Smooth muscle cell of the brain vasculature (primary cell): Measurements from ENCODE around the gene RAB22A.

ENCODE experiments used
- DNase-seq: peaks from one replicate; pipeline ENCODE4 v3.0.0-alpha.2; 2012; ENCODE audit warnings: low read depth, low spot score

Gene RAB22A, protein sequence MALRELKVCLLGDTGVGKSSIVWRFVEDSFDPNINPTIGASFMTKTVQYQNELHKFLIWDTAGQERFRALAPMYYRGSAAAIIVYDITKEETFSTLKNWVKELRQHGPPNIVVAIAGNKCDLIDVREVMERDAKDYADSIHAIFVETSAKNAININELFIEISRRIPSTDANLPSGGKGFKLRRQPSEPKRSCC

GRCh38 chr20:58309591-58310290 is at the start of gene RAB22A:
TSS of gene RAB22A (plus strand) at chr20:58309715. CDS start at chr20:58309977, 262 bp downstream.
- DNase-seq, result peak; percentile 56

- no peak for DNase-seq
Measured at GRCh38 chr20:58260006-58260405, 49.5 kb upstream of the RAB22A start.

DNA sequence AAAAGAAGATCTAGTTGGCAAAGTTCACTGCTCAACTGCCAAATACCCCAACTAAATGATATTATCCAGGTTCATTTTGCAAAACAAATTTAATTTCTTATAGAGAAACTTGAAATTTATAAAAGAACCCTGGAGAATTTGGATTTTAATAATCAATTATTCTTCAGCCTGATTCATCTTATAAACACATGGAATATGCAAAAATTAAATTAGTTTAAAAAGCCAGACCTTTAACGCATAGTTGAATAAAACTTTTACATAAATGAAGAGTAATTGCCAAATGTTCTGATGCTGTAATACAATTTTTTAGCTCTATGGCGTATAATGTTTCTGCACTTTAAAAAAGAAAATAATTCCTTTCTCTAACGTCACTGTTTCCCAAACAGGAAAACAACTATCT is 47.9 kb upstream of the RAB22A start:
- DNase-seq, result no peak

DNA sequence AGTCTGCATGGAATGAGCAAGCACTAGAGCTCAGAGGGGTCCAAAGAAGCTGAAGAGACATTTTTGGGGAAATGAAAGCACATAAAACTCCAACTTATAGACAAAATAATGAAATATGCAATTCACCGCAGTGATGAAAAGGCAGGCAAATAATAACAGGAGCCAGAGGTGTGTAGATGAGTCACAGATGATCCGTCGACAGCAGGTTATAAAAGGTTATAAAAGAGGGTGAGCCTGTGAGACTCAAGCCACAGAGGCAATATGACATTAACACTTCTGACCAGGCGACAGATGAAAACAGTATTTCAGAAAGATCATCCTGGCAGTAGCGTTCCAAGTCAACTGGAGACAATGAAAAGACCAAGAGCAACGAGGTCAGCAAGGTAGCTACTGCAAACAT is 45.2 kb upstream of the RAB22A start:
- no peak for DNase-seq

DNA sequence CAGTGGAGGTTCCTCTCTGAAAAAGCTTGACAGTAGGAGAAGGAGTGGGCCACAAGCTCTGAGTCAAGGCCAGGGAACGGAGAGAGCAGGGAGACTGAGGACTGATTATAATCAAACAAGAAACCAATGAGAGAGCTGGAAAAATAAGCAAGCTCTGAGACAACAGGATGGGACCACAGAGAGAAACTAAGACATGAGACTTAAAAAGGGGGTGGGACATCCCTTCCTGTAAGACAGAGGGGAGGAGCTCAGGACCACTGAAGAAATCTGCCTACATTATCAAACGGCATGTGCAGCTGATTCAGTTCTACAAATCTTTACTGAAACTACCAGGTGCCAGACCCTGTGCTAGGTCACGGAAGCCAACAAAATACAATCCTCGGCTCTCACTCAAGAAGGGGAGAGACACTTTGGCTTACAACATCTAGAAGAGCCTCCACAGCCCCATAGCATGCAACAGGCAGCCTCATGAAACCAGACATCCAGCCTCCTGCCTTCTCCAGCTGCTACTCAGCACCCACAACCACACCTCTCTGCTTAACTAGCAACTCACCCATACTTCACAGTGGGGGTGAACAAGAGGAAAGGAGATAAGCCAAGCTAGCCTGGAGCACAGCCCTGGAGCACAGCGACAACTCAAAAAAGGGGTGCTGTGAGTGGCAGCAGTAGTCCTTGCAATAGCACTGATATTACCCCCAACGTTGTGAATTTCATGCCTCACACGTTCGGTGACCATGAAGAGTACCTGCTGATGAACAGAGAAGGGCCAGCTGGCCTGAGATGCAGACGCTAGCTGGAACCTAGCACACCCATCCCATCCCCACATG is 41.9 kb upstream of the RAB22A start:
- no peak for DNase-seq

GRCh38 chr20:58268421-58268821 is 41.1 kb upstream of the RAB22A start:
- no peak for DNase-seq

DNA sequence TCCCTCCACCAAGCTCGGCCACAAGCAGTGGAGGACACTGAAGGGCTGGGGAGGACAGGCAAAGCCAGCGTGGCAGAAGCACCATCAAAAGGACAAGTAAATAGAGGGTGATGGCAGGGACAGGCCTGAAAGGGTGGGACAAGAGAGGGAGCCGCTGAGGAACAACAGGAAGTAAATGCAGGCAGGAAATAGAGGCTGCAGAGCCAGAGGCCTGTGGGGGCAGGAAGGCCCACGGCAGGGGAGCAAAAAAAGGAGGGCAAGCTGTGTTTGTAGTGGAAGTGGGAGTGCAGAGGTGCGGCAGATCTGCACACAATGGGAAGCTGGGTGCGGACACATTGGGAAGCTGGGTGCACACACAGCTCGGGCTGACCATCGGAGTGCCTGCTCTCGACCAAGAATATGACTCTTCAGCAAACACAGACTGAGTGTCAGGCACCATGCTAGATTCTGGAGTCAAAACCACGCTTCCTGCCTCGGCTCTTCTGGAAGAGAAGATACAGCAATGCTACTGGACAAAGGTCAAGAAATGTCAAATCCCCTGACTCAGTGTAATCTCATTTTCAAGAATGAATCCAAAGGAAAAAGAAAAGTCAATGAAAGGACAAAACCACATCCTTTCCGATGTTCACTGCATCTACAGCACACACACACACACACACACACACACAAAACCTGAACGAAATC is 40.4 kb upstream of the RAB22A start:
- DNase-seq, result no peak

GRCh38 chr20:58271606-58272351 is 37.7 kb upstream of the RAB22A start:
- DNase-seq, result no peak

DNA sequence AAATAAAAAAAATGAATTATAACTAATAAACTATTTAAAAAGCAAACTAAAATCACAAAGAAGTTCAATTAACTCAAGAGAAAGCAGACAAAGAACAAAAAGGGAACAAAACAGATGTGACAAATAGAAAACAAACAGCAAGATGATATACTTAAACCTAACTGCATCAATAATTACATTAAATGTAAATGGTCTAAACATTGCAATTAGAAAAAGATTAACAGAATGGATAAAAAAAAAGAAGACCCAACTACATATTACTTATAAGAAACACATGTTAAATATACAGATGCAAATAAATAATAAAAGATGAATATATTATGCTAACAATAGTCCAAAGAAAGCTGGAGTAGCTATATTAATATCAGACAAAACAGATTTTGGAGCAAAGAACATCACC is 35.1 kb upstream of the RAB22A start:
- no peak for DNase-seq

- no peak for DNase-seq
Measured at GRCh38 chr20:58277107-58277506, 32.4 kb upstream of the RAB22A start.

- DNase-seq, result no peak
Measured at GRCh38 chr20:58277578-58278472, 31.7 kb upstream of the RAB22A start.

DNA sequence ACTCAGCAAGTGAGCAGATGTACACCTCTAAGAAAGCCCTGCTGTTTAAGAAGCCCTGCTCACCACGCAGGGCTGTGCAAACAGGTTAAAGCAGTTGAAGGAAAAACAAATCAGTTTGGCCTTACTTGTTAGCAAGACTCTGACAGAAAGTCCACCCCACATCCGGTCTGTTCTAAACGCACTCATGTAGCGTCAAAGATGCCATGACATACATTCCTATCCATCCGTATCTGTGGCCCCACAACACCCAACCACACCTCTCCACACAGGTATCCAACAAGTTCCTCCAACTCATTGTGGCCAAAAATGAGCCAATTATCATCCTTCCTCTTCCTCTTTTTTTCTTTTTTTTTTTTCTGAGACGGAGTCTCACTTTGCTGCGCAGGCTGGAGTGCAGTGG is 22.8 kb upstream of the RAB22A start:
- DNase-seq, result no peak

DNA sequence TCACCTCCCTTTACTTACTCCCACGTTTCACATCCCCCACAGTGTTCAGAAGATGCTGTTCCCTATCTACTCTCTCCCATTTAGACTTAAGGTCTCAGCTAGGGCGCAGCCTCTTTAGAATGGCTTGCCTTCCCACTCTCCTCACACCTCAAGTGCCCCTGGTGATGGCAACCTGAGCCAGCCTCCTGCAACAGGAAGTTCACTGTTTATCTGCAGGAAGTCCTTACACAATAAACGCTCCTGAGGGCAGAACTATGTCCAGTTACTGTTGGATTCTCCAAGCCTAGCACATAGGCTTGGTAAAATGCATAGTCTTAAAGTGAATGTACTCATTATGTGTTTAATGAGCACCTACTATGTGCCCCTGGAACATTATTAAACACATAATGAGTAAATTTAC is 21.9 kb upstream of the RAB22A start:
- DNase-seq, result no peak

DNA sequence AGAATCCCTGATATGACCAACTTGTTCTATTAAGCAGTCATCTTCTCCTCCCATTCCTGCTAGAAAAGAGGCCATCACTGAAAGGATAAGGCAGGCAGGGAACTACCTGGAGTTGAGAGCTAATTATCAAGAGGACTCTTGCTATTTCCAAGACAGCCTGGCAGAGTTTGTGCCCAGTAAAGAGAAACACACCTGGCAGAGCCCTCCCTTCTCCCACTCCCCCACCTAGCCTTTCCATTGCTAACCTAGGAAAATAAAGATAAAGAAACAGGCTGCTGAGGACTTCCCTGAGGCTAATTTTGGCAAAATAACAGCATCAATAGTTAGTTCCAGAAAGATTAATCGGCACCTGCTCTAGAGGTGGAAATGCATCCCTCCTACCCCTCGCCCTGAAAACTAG is 20.4 kb upstream of the RAB22A start:
- DNase-seq, result no peak

DNA sequence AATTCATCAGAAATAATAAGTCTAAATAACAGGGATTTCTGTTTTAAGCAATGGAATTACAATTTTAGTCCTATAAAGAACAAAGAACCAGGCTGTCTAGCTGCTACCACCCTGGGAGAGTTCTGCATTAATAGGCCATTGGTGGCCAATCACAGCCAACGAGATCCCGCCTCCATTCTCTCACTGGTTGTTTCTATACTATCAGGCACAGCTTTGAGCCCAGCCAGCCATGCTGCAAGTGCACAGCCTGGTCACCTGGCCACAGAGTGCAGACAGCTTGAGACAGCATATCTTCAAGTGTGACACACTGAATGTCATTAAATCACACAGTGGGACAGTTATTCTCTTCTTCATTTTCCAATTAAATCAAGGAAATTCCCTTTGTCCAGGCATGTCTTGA is 16.1 kb upstream of the RAB22A start:
- DNase-seq, result no peak

DNA sequence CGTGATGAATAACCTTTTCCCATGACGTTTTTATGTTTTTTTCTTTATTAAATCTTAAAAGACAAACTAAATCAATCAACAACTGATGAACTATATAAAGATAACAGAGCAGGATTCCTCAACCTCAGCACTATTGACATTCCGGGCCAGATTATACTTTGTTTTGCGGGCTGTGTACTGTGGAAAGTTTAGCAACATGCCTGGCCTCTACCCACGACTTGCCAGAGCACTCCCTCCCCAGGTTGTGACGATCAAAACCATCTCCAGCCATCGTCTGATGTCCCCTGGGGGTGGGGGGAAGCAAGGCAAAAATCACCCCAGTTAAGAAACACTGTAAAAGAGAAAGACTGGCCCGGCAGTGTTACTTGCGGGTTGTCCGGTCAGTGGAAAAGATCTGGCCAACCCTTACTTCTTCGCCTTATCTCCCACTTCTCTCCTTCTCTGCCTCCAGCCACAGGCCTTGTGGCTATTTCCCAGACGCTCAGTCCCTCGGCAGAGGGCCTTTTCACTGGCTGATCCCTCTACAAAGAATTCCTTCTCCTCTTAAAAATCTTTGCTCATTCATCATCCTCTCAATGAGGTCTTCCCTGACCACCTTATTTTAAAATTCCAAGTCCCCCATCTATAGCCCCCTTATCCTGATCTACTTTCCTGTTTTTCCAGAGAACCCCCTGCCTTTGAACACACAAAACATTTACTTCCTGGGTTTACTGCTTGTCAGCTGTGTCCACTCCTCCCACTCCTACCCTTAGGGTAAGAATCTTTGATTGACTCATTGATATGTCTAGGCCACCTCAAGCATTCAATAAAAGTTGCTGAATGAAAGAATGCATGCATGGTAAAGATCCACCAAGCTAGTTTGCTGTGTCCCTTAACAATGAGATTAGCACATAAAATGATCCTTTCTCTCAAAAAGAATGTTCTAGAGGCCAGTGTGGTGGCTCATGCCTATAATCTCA is 14.7 kb upstream of the RAB22A start:
- no peak for DNase-seq

DNA sequence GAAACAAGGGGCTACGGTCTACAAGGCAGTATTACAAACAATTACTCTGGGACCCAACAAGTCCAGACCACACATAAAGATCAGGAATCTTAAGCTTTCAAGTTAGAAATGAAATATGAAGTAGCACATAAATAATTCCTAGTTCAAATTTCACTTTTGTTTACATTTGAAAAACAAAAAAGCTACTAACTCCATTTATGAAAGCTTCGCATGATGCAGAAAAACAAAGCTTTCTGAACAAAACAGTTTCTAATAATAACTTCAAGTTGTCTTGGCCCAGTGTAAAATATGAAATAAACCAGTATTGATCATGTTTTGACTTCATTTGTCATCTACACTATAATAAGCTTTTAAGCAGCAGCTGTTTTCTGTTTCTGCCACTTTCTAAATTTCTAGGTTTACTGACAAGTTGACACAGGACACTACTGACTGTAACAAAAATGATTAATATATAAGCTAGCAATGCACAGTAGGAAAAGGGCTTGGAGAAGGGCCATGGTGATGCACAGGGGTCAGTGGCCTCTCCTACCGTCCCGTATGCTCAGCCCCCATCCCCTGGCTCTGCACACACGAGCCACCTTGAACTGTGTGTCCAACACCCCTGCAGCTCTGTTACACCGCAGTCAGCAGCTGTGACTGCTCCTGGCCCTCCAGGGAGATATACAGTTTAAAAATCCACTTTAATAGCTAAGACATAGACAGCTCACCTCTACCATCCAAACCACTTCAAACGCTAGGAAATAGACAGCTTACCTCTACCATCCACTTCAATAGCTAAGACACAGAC is 13.3 kb upstream of the RAB22A start:
- no peak for DNase-seq

DNA sequence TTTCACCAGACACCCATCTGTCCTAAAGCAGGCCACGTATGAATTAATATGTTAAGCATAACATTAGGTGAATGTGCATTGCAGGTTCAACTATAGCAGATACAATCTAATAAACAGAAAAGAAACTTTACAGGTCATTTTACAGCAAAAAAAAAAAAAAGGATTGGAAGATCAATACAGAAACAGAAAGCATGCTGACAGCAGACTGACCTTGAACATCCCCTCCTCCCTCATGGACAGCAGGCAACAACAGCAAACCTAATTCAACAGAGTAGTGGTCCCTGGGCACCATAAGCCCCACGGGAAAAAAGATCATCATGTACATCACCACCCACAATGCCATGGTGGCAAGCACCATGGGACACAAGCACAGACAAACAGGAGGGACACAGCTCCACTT is 12.1 kb upstream of the RAB22A start:
- no peak for DNase-seq
